ENCODE data around the gene MCFD2. TPM values are rescaled to one million over a fixed set of nuclear protein-coding genes. Genes with fewer than 3 reads are reported as not detected.

The MCFD2 gene
- total RNA-seq, 4 donors from 2014 or later = 88.1 to 118 (median 95.6) TPM

GRCh38 chr2:46950314-46950713, 34.7 kb upstream of the MCFD2 start:
- ATAC-seq (ENCODE audit: low FRiP score) (no peak), DNase-seq (ENCODE audit: low spot score) (no peak)
- TF ChIP-seq CTCF (IDR thresholded peaks at IDR 0.05) = no peak

- DNase-seq (ENCODE audit: low spot score) (no peak), ATAC-seq (ENCODE audit: low FRiP score) (no peak)
- TF ChIP-seq CTCF (IDR thresholded peaks at IDR 0.05) = no peak
Measured at GRCh38 chr2:46947841-46948240, 32.2 kb upstream of the MCFD2 start.

- no peak for TF ChIP-seq CTCF (IDR thresholded peaks at IDR 0.05)
- DNase-seq (ENCODE audit: low spot score) (no peak), ATAC-seq (ENCODE audit: low FRiP score) (no peak)
Measured at GRCh38 chr2:46945671-46946070, 30.1 kb upstream of the MCFD2 start.

GRCh38 chr2:46943881-46944798, 28.5 kb upstream of the MCFD2 start:
- no peak for TF ChIP-seq CTCF (IDR thresholded peaks at IDR 0.05)
- DNase-seq (ENCODE audit: low spot score) = no peak
- no peak for ATAC-seq (ENCODE audit: low FRiP score)

GRCh38 chr2:46942891-46943626, 27.5 kb upstream of the MCFD2 start:
- ATAC-seq (ENCODE audit: low FRiP score) = no peak
- no peak for TF ChIP-seq CTCF (IDR thresholded peaks at IDR 0.05)
- no peak for DNase-seq (ENCODE audit: low spot score)

GRCh38 chr2:46942143-46942526, 26.5 kb upstream of the MCFD2 start:
- DNase-seq (ENCODE audit: low spot score) (no peak), ATAC-seq (ENCODE audit: low FRiP score) (peak; percentile 55)
- no peak for TF ChIP-seq CTCF (IDR thresholded peaks at IDR 0.05)
